H1 (cell line): ENCODE results near the gene KIF21A. TPM values are rescaled to one million over a fixed set of nuclear protein-coding genes. Genes with fewer than 3 reads are reported as not detected.

Source experiments
- CTCF ChIA-PET: fragments of 300-600 bp; sonication (Branson Sonifier 250); formaldehyde crosslinking; loops from one replicate; lab custom pipeline; 2021; ENCODE audit not compliant: partially characterized antibody; lab: Charles Lee
- POLR2A ChIA-PET: fragments of 300-600 bp; sonication (Branson Sonifier 250); formaldehyde crosslinking; loops from one replicate; lab custom pipeline; 2021; ENCODE audit warnings: inconsistent platforms; ENCODE audit not compliant: partially characterized antibody; lab: Charles Lee
- DNase-seq, 2 experiments: peaks; one replicate each; pipeline versions ENCODE4 v3.0.0 to v3.0.0-alpha.2; 2010 to 2022; ENCODE audit warnings: low spot score in 2 of 2, low read depth in 1 of 2, mixed read lengths in 1 of 2
- FAIRE-seq: peaks from 2 replicates; lab custom pipeline; 2011; peaks lifted over from hg19 to GRCh38; lab: Jason Lieb, UNC
- H2AFZ ChIP-seq: 2 replicates; pipeline ENCODE4 v1.8.1; 2012; ENCODE audit warnings: low read length, inconsistent platforms
- H2AK5ac ChIP-seq: 2 replicates; pipeline ENCODE4 v1.6.1; 2013; ENCODE audit warnings: low read depth, low read length
- H2BK120ac ChIP-seq: replicated peaks from 2 replicates; pipeline ENCODE3; 2013; ENCODE audit warnings: low read depth, low read length, inconsistent platforms
- H2BK12ac ChIP-seq: 2 replicates; pipeline ENCODE4 v1.6.1; 2013; ENCODE audit warnings: low read depth, low read length
- H2BK15ac ChIP-seq: 2 replicates; pipeline ENCODE4 v1.6.1; 2013; ENCODE audit warnings: low read length
- H2BK20ac ChIP-seq: 2 replicates; pipeline ENCODE4 v1.6.1; 2013; ENCODE audit warnings: low read length
- H2BK5ac ChIP-seq: 2 replicates; pipeline ENCODE4 v1.6.1; 2013; ENCODE audit warnings: low read depth, low read length
- H3K14ac ChIP-seq: 2 replicates; pipeline ENCODE4 v1.6.1; 2013; ENCODE audit warnings: inconsistent platforms; ENCODE audit not compliant: insufficient read length
- H3K18ac ChIP-seq: 2 replicates; pipeline ENCODE4 v1.6.1; 2013; ENCODE audit warnings: low read length; ENCODE audit errors: extremely low read depth
- H3K23ac ChIP-seq: 2 replicates; pipeline ENCODE4 v1.6.1; 2013; ENCODE audit warnings: inconsistent platforms; ENCODE audit not compliant: insufficient read length
- H3K23me2 ChIP-seq: 2 replicates; pipeline ENCODE4 v1.6.1; 2013; ENCODE audit warnings: low read depth, low read length
- H3K27ac ChIP-seq: 2 replicates; pipeline ENCODE4 v1.6.1; 2011; ENCODE audit warnings: low read depth, low read length, inconsistent platforms
- H3K27me3 ChIP-seq, 4 experiments: replicated peaks in 1 of 4; 1 replicate in 1 of 4; 2 replicates in 3 of 4; pipeline versions ENCODE4 v1.6.1 to v1.8.1; 2011 to 2013; ENCODE audit warnings: low read length in 3 of 4, mild to moderate bottlenecking in 3 of 4, inconsistent platforms in 2 of 4, mixed read lengths in 2 of 4, moderate library complexity in 1 of 4; ENCODE audit not compliant: control insufficient read depth in 3 of 4, insufficient read depth in 3 of 4; ENCODE audit errors: extremely low read depth in 1 of 4
- H3K36me3 ChIP-seq, 4 experiments: 2 replicates each; pipeline versions ENCODE4 v1.6.1 to v1.8.1; 2011 to 2013; ENCODE audit warnings: mild to moderate bottlenecking in 4 of 4, low read length in 3 of 4, moderate library complexity in 2 of 4, control low read depth in 1 of 4, inconsistent platforms in 1 of 4; ENCODE audit not compliant: insufficient read depth in 4 of 4, control insufficient read depth in 2 of 4
- H3K4ac ChIP-seq: replicated peaks from 2 replicates; pipeline ENCODE3; 2013; ENCODE audit warnings: low read length, low read depth, mixed read lengths, inconsistent platforms; ENCODE audit not compliant: insufficient read length
- H3K4me1 ChIP-seq, 4 experiments: replicated peaks in 1 of 4; 1 replicate in 1 of 4; 2 replicates in 3 of 4; pipeline versions ENCODE4 v1.6.1 to v1.8.1; 2011 to 2013; ENCODE audit warnings: low read length in 3 of 4, inconsistent platforms in 2 of 4, mixed read lengths in 1 of 4; ENCODE audit not compliant: insufficient read depth in 4 of 4, control insufficient read depth in 3 of 4
- H3K4me2 ChIP-seq, 2 experiments: 2 replicates each; pipeline versions ENCODE4 v1.6.1 to v1.8.1; 2011 to 2013; ENCODE audit warnings: low read depth in 2 of 2, low read length in 2 of 2, control low read depth in 1 of 2, inconsistent platforms in 1 of 2, mild to moderate bottlenecking in 1 of 2; ENCODE audit not compliant: insufficient read depth in 1 of 2
- H3K4me3 ChIP-seq, 4 experiments: fragments of 200-600, 300-600 bp in 1 of 4; sonication (generic), shearing (Covaris generic), sonication (Bioruptor Twin) in 1 of 4; 2 replicates each; pipeline versions ENCODE4 v1.5.1 to v1.8.1; 2011 to 2016; ENCODE audit warnings: low read length in 4 of 4, low read depth in 3 of 4, control low read depth in 2 of 4, inconsistent platforms in 2 of 4, mild to moderate bottlenecking in 2 of 4, mixed read lengths in 1 of 4, moderate library complexity in 1 of 4; ENCODE audit not compliant: insufficient read depth in 2 of 4; ENCODE audit errors: extremely low read depth in 1 of 4
- H3K56ac ChIP-seq: replicated peaks from 2 replicates; pipeline ENCODE3; 2013; ENCODE audit warnings: low read depth, mild to moderate bottlenecking, mixed read lengths, low read length, inconsistent platforms; ENCODE audit not compliant: insufficient read length
- H3K79me1 ChIP-seq: 2 replicates; pipeline ENCODE4 v1.6.1; 2013; ENCODE audit warnings: low read depth, low read length, control low read depth
- H3K79me2 ChIP-seq, 2 experiments: 2 replicates each; pipeline versions ENCODE4 v1.6.1 to v1.8.1; 2012 to 2013; ENCODE audit warnings: low read length in 2 of 2, mild to moderate bottlenecking in 2 of 2, inconsistent platforms in 1 of 2; ENCODE audit not compliant: insufficient read depth in 2 of 2, control insufficient read depth in 1 of 2
- H3K9ac ChIP-seq, 4 experiments: replicated peaks in 1 of 4; 1 replicate in 1 of 4; 2 replicates in 3 of 4; pipeline versions ENCODE4 v1.6.1 to v1.8.1; 2011 to 2013; ENCODE audit warnings: low read depth in 3 of 4, low read length in 3 of 4, control low read depth in 2 of 4, mild to moderate bottlenecking in 2 of 4, moderate library complexity in 2 of 4, inconsistent platforms in 1 of 4; ENCODE audit errors: extremely low read depth in 1 of 4
- H3K9me3 ChIP-seq, 2 experiments: 2 replicates each; pipeline versions ENCODE4 v1.6.1 to v1.8.1; 2012 to 2013; ENCODE audit warnings: mild to moderate bottlenecking in 2 of 2, moderate library complexity in 2 of 2, control low read depth in 1 of 2, inconsistent platforms in 1 of 2, low read depth in 1 of 2, low read length in 1 of 2, mixed read lengths in 1 of 2; ENCODE audit not compliant: insufficient read depth in 2 of 2
- H4K20me1 ChIP-seq, 2 experiments: replicated peaks in 1 of 2; 2 replicates each; pipeline versions ENCODE3 to v1.8.1; 2011 to 2013; ENCODE audit warnings: inconsistent platforms in 2 of 2, low read length in 2 of 2, mild to moderate bottlenecking in 1 of 2; ENCODE audit not compliant: insufficient read depth in 2 of 2, control insufficient read depth in 1 of 2
- H4K5ac ChIP-seq: 2 replicates; pipeline ENCODE4 v1.6.1; 2013; ENCODE audit warnings: low read length, low read depth, mixed read lengths, inconsistent platforms; ENCODE audit not compliant: insufficient read length
- H4K8ac ChIP-seq: 2 replicates; pipeline ENCODE4 v1.8.0; 2013; ENCODE audit warnings: mild to moderate bottlenecking, moderate library complexity, low read length, inconsistent platforms; ENCODE audit not compliant: insufficient read depth; ENCODE audit errors: extremely low read depth
- H4K91ac ChIP-seq: replicated peaks from 2 replicates; pipeline ENCODE3; 2013; ENCODE audit warnings: low read length, mixed read lengths, inconsistent platforms; ENCODE audit not compliant: insufficient read length
- BACH1 ChIP-seq: IDR thresholded peaks from 2 replicates; pipeline ENCODE4 v1.6.1; 2012; ENCODE audit warnings: low read length, improper control_type of control experiment
- BCL11A ChIP-seq, 2 experiments: IDR thresholded peaks; one replicate each; pipeline ENCODE4 v1.6.1; 2011; ENCODE audit warnings: low read depth in 2 of 2, low read length in 2 of 2, mild to moderate bottlenecking in 2 of 2
- CHD1 ChIP-seq: IDR thresholded peaks from 2 replicates; pipeline ENCODE4 v1.6.1; 2012; ENCODE audit warnings: low read depth, low read length, improper control_type of control experiment
- HDAC2 ChIP-seq, 2 experiments: fragments of 300-600 bp in 1 of 2; sonication (generic) in 1 of 2; IDR thresholded peaks; 2 replicates each; pipeline ENCODE4 v1.6.1; 2011 to 2012; ENCODE audit warnings: low read depth in 2 of 2, low read length in 2 of 2, mild to moderate bottlenecking in 2 of 2, moderate library complexity in 2 of 2, borderline replicate concordance in 1 of 2, inconsistent platforms in 1 of 2
- KDM4A ChIP-seq: IDR thresholded peaks from one replicate; pipeline ENCODE4 v1.7.1; 2012; ENCODE audit warnings: low read depth, mild to moderate bottlenecking, moderate library complexity, low read length, inconsistent platforms; ENCODE audit not compliant: severe bottlenecking
- MAFK ChIP-seq: IDR thresholded peaks from 2 replicates; pipeline ENCODE4 v1.6.1; 2012; ENCODE audit warnings: low read depth, mild to moderate bottlenecking, improper control_type of control experiment, low read length
- POLR2AphosphoS5 ChIP-seq: IDR thresholded peaks from 2 replicates; pipeline ENCODE4 v1.6.1; 2011; ENCODE audit warnings: low read depth, low read length
- RAD21 ChIP-seq, 2 experiments: IDR thresholded peaks in 1 of 2; conservative IDR thresholded peaks in 1 of 2; 2 replicates each; pipeline ENCODE4 v1.6.1; 2011; ENCODE audit warnings: low read depth in 2 of 2, low read length in 2 of 2, improper control_type of control experiment in 1 of 2, inconsistent platforms in 1 of 2, mild to moderate bottlenecking in 1 of 2, moderate library complexity in 1 of 2
- SRF ChIP-seq: IDR thresholded peaks from 2 replicates; pipeline ENCODE4 v1.6.1; 2011; ENCODE audit warnings: mild to moderate bottlenecking, low read depth, low read length, moderate library complexity
- TAF1 ChIP-seq: IDR thresholded peaks from 2 replicates; pipeline ENCODE4 v1.6.1; 2011; ENCODE audit warnings: mild to moderate bottlenecking, low read depth, low read length
- TCF12 ChIP-seq: IDR thresholded peaks from 2 replicates; pipeline ENCODE4 v1.6.1; 2011; ENCODE audit warnings: low read depth, mild to moderate bottlenecking, low read length
- YY1 ChIP-seq: IDR thresholded peaks from 2 replicates; pipeline ENCODE4 v1.6.1; 2011; ENCODE audit warnings: low read depth, mild to moderate bottlenecking, low read length
- WGBS, 2 experiments: shearing (Covaris generic) in 1 of 2; methylation state at CpG; one replicate each; pipeline versions ENCODE4 v1.1.6 to v1.1.7; 2013 to 2015; ENCODE audit warnings: low lambda C conversion rate in 2 of 2, mixed read lengths in 2 of 2, inconsistent platforms in 1 of 2, low coverage in 1 of 2, missing lambda C conversion rate in 1 of 2; ENCODE audit not compliant: insufficient replicate concordance in 2 of 2, insufficient coverage in 1 of 2, insufficient read length in 1 of 2; ENCODE audit errors: extremely low coverage in 1 of 2, missing lambda C conversion rate in 1 of 2; 5-methylcytosine and 5-hydroxymethylcytosine counted together
- polyA plus RNA-seq, 7 experiments: library from polyadenylated mRNA; depleted of rRNA in 3 of 7; stranded (reverse) in 5 of 7; unstranded in 2 of 7; fragments of >200 nt in 5 of 7; fragments of 200-250 nt in 2 of 7; gene quantifications; 1 replicate in 5 of 7; 2 replicates in 1 of 7; 4 replicates in 1 of 7; pipeline versions ENCODE4 v1.2.1 to v1.2.3, GENCODE V29; 2011 to 2013; ENCODE audit warnings: missing spikeins in 2 of 7, mixed read lengths in 2 of 7
- total RNA-seq: library from RNA; stranded (reverse); fragmentation: NEBNext Ultra II Directional; extraction: Animal tissue kit (Norgen Biotek cat#: 25700); gene quantifications from 2 replicates; pipeline ENCODE4 v1.2.1, GENCODE V29; 2021
- TF ChIP-seq, protein P1 (sequence below): IDR thresholded peaks from 2 replicates; pipeline ENCODE4 v1.6.1; 2012; ENCODE audit warnings: inconsistent platforms

Gene KIF21A
- total and polyA plus RNA-seq, 2 of the 8 experiments (the other 6 are each of a cell fraction or from before 2014, with no cell fraction given): 10.0 to 26.0 TPM

GRCh38 chr12:39426636-39427240 is 16.2 kb downstream of the KIF21A start:
- H3K79me1 ChIP-seq: no peaks in the 10 kb centered on the region; the same call in 1 of the 2 replicates
- H3K18ac ChIP-seq: no peak overlapping the region
- H2BK120ac ChIP-seq: no peak overlapping the region
- H3K4me3 ChIP-seq: no peak overlapping the region
- no peaks in the 10 kb centered on the region for H3K4me1 ChIP-seq
- 85% methylated on average over 3 of the region's 3 CpGs; no CpG with 5 or more reads in 1 of the 2 experiments for WGBS, 2 experiments
- no peaks in the 10 kb centered on the region for H3K36me3 ChIP-seq
- H3K4me2 ChIP-seq: no peak overlapping the region
- H3K4ac ChIP-seq: no peak overlapping the region
- no peak overlapping the region for H4K91ac ChIP-seq
- H3K79me2 ChIP-seq: peaks cover 0 to 49% of the 10 kb centered on the region in 2 experiments; a peak in 2 of 4 replicates
- FAIRE-seq (no peak), DNase-seq (no peak)
- H3K23ac ChIP-seq: no peak overlapping the region
- no peak overlapping the region for H3K27ac ChIP-seq
- H3K23me2 ChIP-seq: no peaks in the 10 kb centered on the region
- no peak overlapping the region for H2BK20ac ChIP-seq
- H3K9ac ChIP-seq: no peak overlapping the region
- no peak overlapping the region for H3K56ac ChIP-seq
- H2AK5ac ChIP-seq: no peak overlapping the region
- H4K8ac ChIP-seq: no peak overlapping the region
- H3K27me3 ChIP-seq: no peaks in the 10 kb centered on the region
- no peak overlapping the region for H3K14ac ChIP-seq
- no peak overlapping the region for H2BK5ac ChIP-seq
- no peak overlapping the region for H2BK12ac ChIP-seq
- no peaks in the 10 kb centered on the region for H3K9me3 ChIP-seq
- H2AFZ ChIP-seq: no peak overlapping the region
- no peak overlapping the region for H2BK15ac ChIP-seq
- ChIA-PET CTCF (interaction anchor here (1.2 to 1.4 kb wide), 2 partner anchors 13 to 51 kb away, joined by 3 to 4 read pairs; no protein-coding TSS in a partner anchor), POLR2A (no interaction called here)
- no peak overlapping the region for H4K5ac ChIP-seq
- no peaks in the 10 kb centered on the region for H4K20me1 ChIP-seq
- TF ChIP-seq YY1 (no peak), HDAC2 (IDR thresholded peaks at IDR 0.05; ENCODE audit: borderline replicate concordance in 1 of 2, low read depth in 2 of 2, low read length in 2 of 2) (no peak), KDM4A (no peak), RAD21 (IDR thresholded peaks at IDR 0.05 in 1 of 2, conservative IDR thresholded peaks at IDR 0.05 in 1 of 2; ENCODE audit: low read depth in 2 of 2, low read length in 2 of 2) (no peak), CHD1 (no peak), POLR2AphosphoS5 (no peak), TAF1 (no peak), MAFK (no peak), SRF (no peak), TCF12 (no peak), BCL11A (IDR thresholded peaks at IDR 0.05; ENCODE audit: low read depth in 2 of 2, low read length in 2 of 2) (no peak), BACH1 (no peak)
- TF ChIP-seq, protein P1, sequence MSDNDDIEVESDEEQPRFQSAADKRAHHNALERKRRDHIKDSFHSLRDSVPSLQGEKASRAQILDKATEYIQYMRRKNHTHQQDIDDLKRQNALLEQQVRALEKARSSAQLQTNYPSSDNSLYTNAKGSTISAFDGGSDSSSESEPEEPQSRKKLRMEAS: no peak
